ENCODE measurements around the gene ITK.

- TF ChIP-seq ZNF274 (IDR thresholded peaks at IDR 0.05; ENCODE audit: low read depth, low read length) = no peak
- TF ChIP-seq YY1 (IDR thresholded peaks at IDR 0.05; ENCODE audit: insufficient read depth, insufficient read length) = no peak
Observed at GRCh38 chr5:157301066-157301465, 120.4 kb downstream of the ITK start.

Data from NT2/D1 (cell line).